Inflammatory macrophage treated with lipopolysaccharide for 4 hours (primary cell): ENCODE measurements around the gene RWDD1.
A peak's percentile ranks its signal among the peaks of the same experiment; 100 is the strongest.

Experiments used
- DNase-seq: peaks from one replicate; pipeline ENCODE4 v3.0.0-alpha.2; 2020

The RWDD1 gene

GRCh38 chr6:116570856-116571682, at the start of gene RWDD1:
Gene RWDD1, plus strand, starts transcription at chr6:116571504. Its CDS starts 79 bp downstream, at chr6:116571583.
- peak; percentile 99 for DNase-seq

GRCh38 chr6:116522896-116523295, 48.4 kb upstream of the RWDD1 start:
- no peak for DNase-seq

GRCh38 chr6:116524236-116524635, 47.1 kb upstream of the RWDD1 start:
- no peak for DNase-seq

GRCh38 chr6:116528133-116528532, 43.2 kb upstream of the RWDD1 start:
- DNase-seq = no peak

- no peak for DNase-seq
These were observed 42.5 kb upstream of the RWDD1 start for GRCh38 chr6:116528780-116529179.

GRCh38 chr6:116529466-116530290, 41.6 kb upstream of the RWDD1 start:
- peak; percentile 39 for DNase-seq

- DNase-seq = no peak
These were observed 40.9 kb upstream of the RWDD1 start for GRCh38 chr6:116530436-116530835.

- peak; percentile 79 for DNase-seq
These were observed 39.4 kb upstream of the RWDD1 start for GRCh38 chr6:116531675-116532570.

GRCh38 chr6:116533233-116533957, 37.9 kb upstream of the RWDD1 start:
- no peak for DNase-seq

GRCh38 chr6:116535109-116535508, 36.2 kb upstream of the RWDD1 start:
- DNase-seq = no peak

GRCh38 chr6:116536216-116536621, 35.1 kb upstream of the RWDD1 start:
- peak; percentile 74 for DNase-seq

- no peak for DNase-seq
These were observed 28.9 kb upstream of the RWDD1 start for GRCh38 chr6:116542426-116542825.

GRCh38 chr6:116543149-116543548, 28.2 kb upstream of the RWDD1 start:
- no peak for DNase-seq

- DNase-seq = no peak
These were observed 25.7 kb upstream of the RWDD1 start, which contains the start of gene TRAPPC3L for GRCh38 chr6:116545651-116546050. Gene TRAPPC3L, minus strand, starts transcription at chr6:116545684. Its CDS starts 170 bp downstream, at chr6:116545514.

GRCh38 chr6:116547358-116547757, 23.9 kb upstream of the RWDD1 start:
- DNase-seq = no peak

- no peak for DNase-seq
These were observed 20.5 kb upstream of the RWDD1 start for GRCh38 chr6:116550796-116551195.

- DNase-seq = no peak
These were observed 17.9 kb upstream of the RWDD1 start, which contains the start of gene CALHM4 for GRCh38 chr6:116553451-116553850. Gene CALHM4, plus strand, starts transcription at chr6:116553751. Its CDS starts 43 bp downstream, at chr6:116553794.

- DNase-seq = no peak
These were observed 15.2 kb upstream of the RWDD1 start for GRCh38 chr6:116556065-116556464.

- no peak for DNase-seq
These were observed 14.4 kb upstream of the RWDD1 start for GRCh38 chr6:116556814-116557415.

GRCh38 chr6:116557893-116558292, 13.4 kb upstream of the RWDD1 start:
- no peak for DNase-seq

GRCh38 chr6:116560130-116560529, 11.2 kb upstream of the RWDD1 start:
- no peak for DNase-seq
